ENCODE data around the gene C16orf92.

Gene C16orf92

GRCh38 chr16:29995324-29995910 is 27.6 kb upstream of the C16orf92 start, which contains the start of gene HIRIP3:
TSS of gene HIRIP3 (minus strand) at chr16:29995617. CDS start at chr16:29995605, 12 bp downstream.
- H3K27me3 Mint-ChIP-seq = no peaks in the 10 kb centered on the region
- H3K36me3 Mint-ChIP-seq = peaks cover 30% of the 10 kb centered on the region
- H3K4me1 Mint-ChIP-seq = peaks cover 39% of the 10 kb centered on the region

GRCh38 chr16:29995911-29996765 is 26.9 kb upstream of the C16orf92 start, which contains the start of gene INO80E:
TSS of gene INO80E (plus strand) at chr16:29996241. CDS start at chr16:29996311, 70 bp downstream.
- Mint-ChIP-seq H3K9me3 (no peaks in the 10 kb centered on the region), H3K36me3 (peaks cover 26% of the 10 kb centered on the region), H3K4me1 (peaks cover 39% of the 10 kb centered on the region), H3K27me3 (no peaks in the 10 kb centered on the region), H3K27ac (peak within 1 kb of the TSS; percentile 88), H3K4me3 (peak within 1 kb of the TSS; percentile 97)
- ATAC-seq = peak; percentile 99

More at GRCh38 chr16:29995324-29995910, 27.6 kb upstream of the C16orf92 start, which contains the start of gene HIRIP3:
- peak; percentile 81 for ATAC-seq
- H3K9me3 Mint-ChIP-seq = no peaks in the 10 kb centered on the region
- H3K27ac Mint-ChIP-seq = peak within 1 kb of the TSS; percentile 88
- peak within 1 kb of the TSS; percentile 97 for H3K4me3 Mint-ChIP-seq

- Mint-ChIP-seq H3K9me3 (no peaks in the 10 kb centered on the region), H3K4me1 (peaks cover 42% of the 10 kb centered on the region), H3K27me3 (no peaks in the 10 kb centered on the region), H3K4me3 (peak overlapping the region; percentile 97), H3K36me3 (peaks cover 30% of the 10 kb centered on the region), H3K27ac (peak overlapping the region; percentile 88)
- no peak for ATAC-seq
These were observed 26.2 kb upstream of the C16orf92 start for GRCh38 chr16:29996766-29997250.

GRCh38 chr16:29999605-30000004 is 23.4 kb upstream of the C16orf92 start:
- Mint-ChIP-seq H3K9me3 (no peaks in the 10 kb centered on the region), H3K36me3 (peaks cover 30% of the 10 kb centered on the region), H3K27me3 (no peaks in the 10 kb centered on the region), H3K27ac (no peak overlapping the region), H3K4me1 (peaks cover 45% of the 10 kb centered on the region), H3K4me3 (no peak overlapping the region)
- ATAC-seq = no peak

GRCh38 chr16:30000735-30001631 is 22.0 kb upstream of the C16orf92 start:
- no peak overlapping the region for H3K4me3 Mint-ChIP-seq
- H3K9me3 Mint-ChIP-seq = no peaks in the 10 kb centered on the region
- no peak overlapping the region for H3K27ac Mint-ChIP-seq
- no peak for ATAC-seq
- peaks cover 29% of the 10 kb centered on the region for H3K36me3 Mint-ChIP-seq
- H3K27me3 Mint-ChIP-seq = no peaks in the 10 kb centered on the region
- H3K4me1 Mint-ChIP-seq = peaks cover 40% of the 10 kb centered on the region

- peaks cover 29% of the 10 kb centered on the region for H3K36me3 Mint-ChIP-seq
These were observed 20.2 kb upstream of the C16orf92 start for GRCh38 chr16:30002614-30003346.

GRCh38 chr16:30003670-30004423 is 19.2 kb upstream of the C16orf92 start:
- H3K4me1 Mint-ChIP-seq = peaks cover 28% of the 10 kb centered on the region
- peaks cover 10% of the 10 kb centered on the region for H3K27me3 Mint-ChIP-seq
- no peaks in the 10 kb centered on the region for H3K9me3 Mint-ChIP-seq
- no peak overlapping the region for H3K27ac Mint-ChIP-seq
- no peak for ATAC-seq
- peaks cover 29% of the 10 kb centered on the region for H3K36me3 Mint-ChIP-seq
- no peak overlapping the region for H3K4me3 Mint-ChIP-seq

More at GRCh38 chr16:30002614-30003346, 20.2 kb upstream of the C16orf92 start:
- no peak for ATAC-seq
- H3K27me3 Mint-ChIP-seq = peaks cover under 1% of the 10 kb centered on the region
- no peak overlapping the region for H3K4me3 Mint-ChIP-seq
- H3K9me3 Mint-ChIP-seq = no peaks in the 10 kb centered on the region
- peaks cover 28% of the 10 kb centered on the region for H3K4me1 Mint-ChIP-seq
- H3K27ac Mint-ChIP-seq = no peak overlapping the region

GRCh38 chr16:30004424-30004776 is 18.6 kb upstream of the C16orf92 start:
- no peak overlapping the region for H3K4me3 Mint-ChIP-seq
- peaks cover 23% of the 10 kb centered on the region for H3K36me3 Mint-ChIP-seq
- peaks cover 16% of the 10 kb centered on the region for H3K27me3 Mint-ChIP-seq
- H3K27ac Mint-ChIP-seq = no peak overlapping the region
- no peak for ATAC-seq
- peaks cover 25% of the 10 kb centered on the region for H3K4me1 Mint-ChIP-seq
- H3K9me3 Mint-ChIP-seq = no peaks in the 10 kb centered on the region

- no peaks in the 10 kb centered on the region for H3K9me3 Mint-ChIP-seq
- H3K36me3 Mint-ChIP-seq = peaks cover 19% of the 10 kb centered on the region
- no peak overlapping the region for H3K27ac Mint-ChIP-seq
- peaks cover 20% of the 10 kb centered on the region for H3K27me3 Mint-ChIP-seq
- H3K4me3 Mint-ChIP-seq = no peak overlapping the region
- peaks cover 22% of the 10 kb centered on the region for H3K4me1 Mint-ChIP-seq
- ATAC-seq = peak; percentile 32
These were observed 18.2 kb upstream of the C16orf92 start for GRCh38 chr16:30004811-30005242.

GRCh38 chr16:30005341-30006094 is 17.5 kb upstream of the C16orf92 start:
- peak; percentile 58 for ATAC-seq
- Mint-ChIP-seq H3K4me1 (peaks cover 28% of the 10 kb centered on the region), H3K27ac (no peak overlapping the region), H3K9me3 (no peaks in the 10 kb centered on the region), H3K36me3 (peaks cover 18% of the 10 kb centered on the region), H3K27me3 (peaks cover 27% of the 10 kb centered on the region), H3K4me3 (no peak overlapping the region)

GRCh38 chr16:30006095-30006473 is 16.9 kb upstream of the C16orf92 start:
- H3K36me3 Mint-ChIP-seq = peaks cover 18% of the 10 kb centered on the region
- no peaks in the 10 kb centered on the region for H3K9me3 Mint-ChIP-seq
- ATAC-seq = no peak
- peaks cover 31% of the 10 kb centered on the region for H3K4me1 Mint-ChIP-seq
- H3K27ac Mint-ChIP-seq = no peak overlapping the region
- H3K27me3 Mint-ChIP-seq = peaks cover 31% of the 10 kb centered on the region
- no peak overlapping the region for H3K4me3 Mint-ChIP-seq

GRCh38 chr16:30006659-30007377 is 16.2 kb upstream of the C16orf92 start:
- Mint-ChIP-seq H3K4me1 (peaks cover 33% of the 10 kb centered on the region), H3K4me3 (no peak overlapping the region), H3K9me3 (no peaks in the 10 kb centered on the region), H3K27ac (no peak overlapping the region), H3K27me3 (peaks cover 38% of the 10 kb centered on the region), H3K36me3 (peaks cover 14% of the 10 kb centered on the region)
- ATAC-seq = no peak

Data from stimulated activated memory B cell treated with anti-CD40 and anti-IgM and Interleukin-4, amounts not matched to agents 10 μg/mL and 1 μg/mL and 100 μg/mL, for 72 hours (primary cell).